GM18499 (cell line): ENCODE measurements around the gene CCDC175.

ENCODE experiments used
- ATAC-seq: cut with Tn5 transposase; IDR thresholded peaks from one replicate; pipeline ENCODE4 v1.9.1; 2021; ENCODE audit warnings: moderate number of reproducible peaks; ENCODE audit not compliant: insufficient read depth, unreplicated experiment

CCDC175 gene

GRCh38 chr14:59483819-59484638, 92.6 kb downstream of the CCDC175 start, which contains the start of the genes JKAMP and L3HYPDH:
JKAMP (plus strand) TSS chr14:59484517; CDS start chr14:59484590, 73 bp downstream.
L3HYPDH (minus strand) TSS chr14:59484408; CDS start chr14:59484316, 92 bp downstream.
- ATAC-seq: peak; percentile 61

GRCh38 chr14:59483363-59483762, 93.2 kb downstream of the CCDC175 start:
- no peak for ATAC-seq

GRCh38 chr14:59482541-59483331, 93.9 kb downstream of the CCDC175 start:
- no peak for ATAC-seq

- ATAC-seq: no peak
Measured at GRCh38 chr14:59481871-59482540, 94.6 kb downstream of the CCDC175 start.

GRCh38 chr14:59481407-59481806, 95.2 kb downstream of the CCDC175 start:
- ATAC-seq: no peak

- no peak for ATAC-seq
Measured at GRCh38 chr14:59480166-59480565, 96.4 kb downstream of the CCDC175 start.

GRCh38 chr14:59478540-59478939, 98.1 kb downstream of the CCDC175 start:
- no peak for ATAC-seq

- ATAC-seq: no peak
Measured at GRCh38 chr14:59475709-59476108, 100.9 kb downstream of the CCDC175 start.

GRCh38 chr14:59474172-59474571, 102.4 kb downstream of the CCDC175 start:
- no peak for ATAC-seq

- no peak for ATAC-seq
Measured at GRCh38 chr14:59465316-59466135, 111.1 kb downstream of the CCDC175 start, which contains the start of gene GPR135. GPR135 (minus strand) TSS chr14:59465380; CDS start chr14:59465226, 154 bp downstream.

- no peak for ATAC-seq
Measured at GRCh38 chr14:59464486-59465315, 111.9 kb downstream of the CCDC175 start.

- no peak for ATAC-seq
Measured at GRCh38 chr14:59463787-59464485, 112.7 kb downstream of the CCDC175 start.

- no peak for ATAC-seq
Measured at GRCh38 chr14:59461891-59462290, 114.7 kb downstream of the CCDC175 start.

- no peak for ATAC-seq
Measured at GRCh38 chr14:59460378-59460777, 116.2 kb downstream of the CCDC175 start.

- no peak for ATAC-seq
Measured at GRCh38 chr14:59458486-59458885, 118.1 kb downstream of the CCDC175 start.

GRCh38 chr14:59455411-59455810, 121.2 kb downstream of the CCDC175 start:
- ATAC-seq: no peak
